HL-60 (cell line): Measurements from ENCODE around the gene BLNK.

Experiments used
- DNase-seq, 2 experiments: peaks; one replicate each; pipeline ENCODE4 v3.0.0-alpha.2; 2010 to 2020; ENCODE audit warnings: low read depth in 1 of 2, low spot score in 1 of 2
- H3K27ac ChIP-seq: fragments of 250-450 bp; sonication (Bioruptor Pico); replicated peaks from 2 replicates; pipeline ENCODE4 v1.5.1; 2020; ENCODE audit warnings: mild to moderate bottlenecking, moderate library complexity
- H3K27me3 ChIP-seq: fragments of 250-450 bp; sonication (Bioruptor Pico); 2 replicates; pipeline ENCODE4 v1.5.1; 2021; ENCODE audit warnings: mild to moderate bottlenecking, moderate library complexity; ENCODE audit not compliant: insufficient read depth, poor library complexity, severe bottlenecking
- H3K4me3 ChIP-seq: replicated peaks from 2 replicates; pipeline ENCODE4 v1.5.1; 2011; ENCODE audit warnings: mild to moderate bottlenecking, control low read depth, low read length; ENCODE audit not compliant: insufficient read depth
- CTCF ChIP-seq: IDR thresholded peaks from one replicate; pipeline ENCODE4 v1.5.1; 2011; ENCODE audit warnings: low read length, control low read depth, inconsistent platforms; ENCODE audit not compliant: insufficient read depth
- GABPA ChIP-seq: IDR thresholded peaks from 2 replicates; pipeline ENCODE4 v1.6.1; 2012; ENCODE audit warnings: low read depth
- POLR2AphosphoS5 ChIP-seq: IDR thresholded peaks from 2 replicates; pipeline ENCODE4 v1.6.1; 2012; ENCODE audit warnings: low read depth
- REST ChIP-seq: IDR thresholded peaks from 2 replicates; pipeline ENCODE4 v1.6.1; 2012; ENCODE audit warnings: low read depth; ENCODE audit not compliant: insufficient replicate concordance
- SPI1 ChIP-seq: IDR thresholded peaks from 2 replicates; pipeline ENCODE4 v1.6.1; 2012; ENCODE audit warnings: low read depth, mild to moderate bottlenecking, borderline replicate concordance

The BLNK gene

GRCh38 chr10:96257944-96258343 is 13.4 kb downstream of the BLNK start:
- Histone ChIP-seq H3K4me3 (no peak overlapping the region), H3K27ac (no peak overlapping the region), H3K27me3 (no peaks in the 10 kb centered on the region)
- no peak for DNase-seq
- TF ChIP-seq CTCF: no peak
- TF ChIP-seq REST: no peak
- TF ChIP-seq GABPA: no peak
- TF ChIP-seq SPI1: no peak
- TF ChIP-seq POLR2AphosphoS5: no peak

- Histone ChIP-seq H3K27ac (no peak overlapping the region), H3K27me3 (no peaks in the 10 kb centered on the region), H3K4me3 (no peak overlapping the region)
- TF ChIP-seq REST (no peak), GABPA (no peak), CTCF (no peak), POLR2AphosphoS5 (no peak), SPI1 (no peak)
- no peak for DNase-seq
These were observed 15.6 kb downstream of the BLNK start for GRCh38 chr10:96255549-96256333.

- Histone ChIP-seq H3K27ac (no peak overlapping the region), H3K4me3 (no peak overlapping the region), H3K27me3 (no peaks in the 10 kb centered on the region)
- no peak for TF ChIP-seq REST
- DNase-seq: no peak
These were observed 16.4 kb downstream of the BLNK start for GRCh38 chr10:96254976-96255375.
